Progenitor cell of endocrine pancreas (in vitro differentiated cells): ENCODE measurements around the gene RARA. TPM values are rescaled to one million over a fixed set of nuclear protein-coding genes. Genes with fewer than 3 reads are reported as not detected.
A peak's percentile ranks its signal among the peaks of the same experiment; 100 is the strongest.

Experiments used
- DNase-seq: peaks from one replicate; pipeline ENCODE4 v3.0.0; 2021; ENCODE audit warnings: low spot score; ENCODE audit not compliant: unreplicated experiment
- H3K27ac Mint-ChIP-seq: 2 replicates; pipeline ENCODE4 v1.8.0; 2021; ENCODE audit warnings: mild to moderate bottlenecking, moderate library complexity, mixed read lengths
- H3K27me3 Mint-ChIP-seq: 2 replicates; pipeline ENCODE4 v1.8.0; 2021; ENCODE audit warnings: mixed read lengths
- H3K36me3 Mint-ChIP-seq: 2 replicates; pipeline ENCODE4 v1.8.0; 2022; ENCODE audit warnings: mixed read lengths; ENCODE audit not compliant: insufficient read depth
- H3K4me1 Mint-ChIP-seq: 2 replicates; pipeline ENCODE4 v1.8.0; 2021; ENCODE audit warnings: low read depth, mixed read lengths
- H3K4me3 Mint-ChIP-seq: 2 replicates; pipeline ENCODE4 v1.8.0; 2021; ENCODE audit warnings: low read depth, mild to moderate bottlenecking, moderate library complexity, mixed read lengths
- H3K9me3 Mint-ChIP-seq: 2 replicates; pipeline ENCODE4 v1.8.0; 2021; ENCODE audit warnings: low read depth, mixed read lengths
- total RNA-seq: library from RNA; stranded (reverse); gene quantifications from 2 replicates; pipeline ENCODE4 v1.2.1, GENCODE V29; 2021
- TF ChIP-seq, protein P1 (sequence below): fragments of 200-600 bp; sonication (generic); IDR thresholded peaks from one replicate; pipeline ENCODE4 v1.5.0; 2021; ENCODE audit warnings: antibody characterized with exemption, mild to moderate bottlenecking; ENCODE audit not compliant: unreplicated experiment

RARA gene
- total RNA-seq, 1 donor from 2014 or later: 50.8 TPM

GRCh38 chr17:40349895-40350688 lies 41.1 kb downstream of the RARA start:
- Mint-ChIP-seq H3K36me3 (peaks cover 14% of the 10 kb centered on the region), H3K9me3 (no peaks in the 10 kb centered on the region), H3K27me3 (no peaks in the 10 kb centered on the region), H3K4me3 (peak overlapping the region; percentile 7), H3K4me1 (peaks cover 71% of the 10 kb centered on the region), H3K27ac (peak overlapping the region; percentile 92)
- peak; percentile 62 for DNase-seq
- TF ChIP-seq, protein P1, sequence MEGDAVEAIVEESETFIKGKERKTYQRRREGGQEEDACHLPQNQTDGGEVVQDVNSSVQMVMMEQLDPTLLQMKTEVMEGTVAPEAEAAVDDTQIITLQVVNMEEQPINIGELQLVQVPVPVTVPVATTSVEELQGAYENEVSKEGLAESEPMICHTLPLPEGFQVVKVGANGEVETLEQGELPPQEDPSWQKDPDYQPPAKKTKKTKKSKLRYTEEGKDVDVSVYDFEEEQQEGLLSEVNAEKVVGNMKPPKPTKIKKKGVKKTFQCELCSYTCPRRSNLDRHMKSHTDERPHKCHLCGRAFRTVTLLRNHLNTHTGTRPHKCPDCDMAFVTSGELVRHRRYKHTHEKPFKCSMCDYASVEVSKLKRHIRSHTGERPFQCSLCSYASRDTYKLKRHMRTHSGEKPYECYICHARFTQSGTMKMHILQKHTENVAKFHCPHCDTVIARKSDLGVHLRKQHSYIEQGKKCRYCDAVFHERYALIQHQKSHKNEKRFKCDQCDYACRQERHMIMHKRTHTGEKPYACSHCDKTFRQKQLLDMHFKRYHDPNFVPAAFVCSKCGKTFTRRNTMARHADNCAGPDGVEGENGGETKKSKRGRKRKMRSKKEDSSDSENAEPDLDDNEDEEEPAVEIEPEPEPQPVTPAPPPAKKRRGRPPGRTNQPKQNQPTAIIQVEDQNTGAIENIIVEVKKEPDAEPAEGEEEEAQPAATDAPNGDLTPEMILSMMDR: no peak

- TF ChIP-seq, protein P1: no peak
- H3K4me3 Mint-ChIP-seq: peak overlapping the region; percentile 45
- peaks cover 14% of the 10 kb centered on the region for H3K36me3 Mint-ChIP-seq
- H3K27me3 Mint-ChIP-seq: no peaks in the 10 kb centered on the region
- peaks cover 73% of the 10 kb centered on the region for H3K4me1 Mint-ChIP-seq
- peak overlapping the region; percentile 92 for H3K27ac Mint-ChIP-seq
- DNase-seq: no peak
- H3K9me3 Mint-ChIP-seq: no peaks in the 10 kb centered on the region
Observed at GRCh38 chr17:40350689-40351358, 41.8 kb downstream of the RARA start.

DNA sequence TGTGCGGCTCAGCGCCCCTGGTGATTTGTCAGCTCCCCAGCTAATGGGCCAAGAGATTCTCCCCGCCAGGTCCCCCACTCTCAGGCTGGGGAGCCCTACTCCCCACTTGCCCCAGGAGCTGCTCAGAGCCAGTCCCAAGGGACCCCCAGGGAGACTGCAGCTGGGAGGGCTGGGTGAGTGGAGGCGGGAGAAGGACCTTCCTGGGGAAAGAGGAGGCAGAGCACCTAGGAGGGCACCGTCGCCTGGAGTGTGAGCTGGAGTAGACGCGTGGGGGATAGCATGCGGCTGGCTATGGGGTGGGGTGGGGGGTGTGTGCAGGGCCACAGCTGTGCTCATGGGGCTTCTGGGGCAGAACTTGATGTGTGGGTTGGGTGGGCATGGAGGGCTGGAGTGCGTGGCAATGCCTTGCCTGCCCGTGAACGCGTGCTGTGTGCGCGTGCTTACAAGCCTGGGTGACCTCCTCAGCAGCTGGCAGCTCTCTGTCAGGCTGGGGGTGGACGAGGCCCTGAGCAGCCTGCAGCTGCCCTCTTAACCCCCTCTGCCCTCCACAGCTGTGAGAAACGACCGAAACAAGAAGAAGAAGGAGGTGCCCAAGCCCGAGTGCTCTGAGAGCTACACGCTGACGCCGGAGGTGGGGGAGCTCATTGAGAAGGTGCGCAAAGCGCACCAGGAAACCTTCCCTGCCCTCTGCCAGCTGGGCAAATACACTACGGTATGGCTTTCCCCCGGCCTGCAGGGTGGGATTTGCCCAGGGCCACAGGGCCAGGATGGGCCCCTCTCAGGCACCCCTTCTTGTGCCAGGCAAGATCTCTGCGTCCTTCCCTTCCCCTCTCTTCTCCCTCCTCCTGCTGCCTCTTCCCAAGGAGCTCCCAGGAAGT lies 42.6 kb downstream of the RARA start:
- Mint-ChIP-seq H3K9me3 (no peaks in the 10 kb centered on the region), H3K4me3 (peak overlapping the region; percentile 45), H3K4me1 (peaks cover 65% of the 10 kb centered on the region), H3K27me3 (no peaks in the 10 kb centered on the region), H3K36me3 (peaks cover 14% of the 10 kb centered on the region), H3K27ac (peak overlapping the region; percentile 92)
- DNase-seq: no peak
- TF ChIP-seq, protein P1: no peak

DNA sequence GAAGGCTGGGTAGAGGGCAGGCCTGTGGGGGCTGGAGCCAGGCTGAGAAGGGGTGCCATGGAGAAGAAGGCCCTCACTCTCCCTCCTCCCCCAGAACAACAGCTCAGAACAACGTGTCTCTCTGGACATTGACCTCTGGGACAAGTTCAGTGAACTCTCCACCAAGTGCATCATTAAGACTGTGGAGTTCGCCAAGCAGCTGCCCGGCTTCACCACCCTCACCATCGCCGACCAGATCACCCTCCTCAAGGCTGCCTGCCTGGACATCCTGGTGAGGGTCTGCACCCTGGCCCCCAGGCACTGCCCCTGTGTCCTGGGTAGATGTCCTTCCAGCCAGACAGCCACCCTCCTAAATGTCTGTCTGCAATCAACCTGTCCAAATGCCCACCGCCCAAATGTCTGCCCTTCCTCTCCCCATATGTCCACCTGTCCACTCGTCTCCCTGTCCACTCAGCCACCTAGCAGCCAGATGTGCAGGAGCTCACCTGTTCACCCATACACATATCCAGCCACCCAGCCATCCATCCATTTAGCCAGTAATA lies 43.3 kb downstream of the RARA start:
- peaks cover 14% of the 10 kb centered on the region for H3K36me3 Mint-ChIP-seq
- TF ChIP-seq, protein P1: no peak
- peaks cover 58% of the 10 kb centered on the region for H3K4me1 Mint-ChIP-seq
- H3K4me3 Mint-ChIP-seq: no peak overlapping the region
- H3K27me3 Mint-ChIP-seq: no peaks in the 10 kb centered on the region
- peak overlapping the region; percentile 57 for H3K27ac Mint-ChIP-seq
- DNase-seq: no peak
- H3K9me3 Mint-ChIP-seq: no peaks in the 10 kb centered on the region
